CD4-positive, alpha-beta T cell treated with Interleukin-17A for 1 hour (primary cell): Measurements from ENCODE around the gene CYP11A1.

Experiments used
- DNase-seq: peaks from one replicate; pipeline ENCODE4 v3.0.0-alpha.2; 2020

Gene CYP11A1

GRCh38 chr15:74293021-74293810, 74.2 kb downstream of the CYP11A1 start:
- no peak for DNase-seq

DNA sequence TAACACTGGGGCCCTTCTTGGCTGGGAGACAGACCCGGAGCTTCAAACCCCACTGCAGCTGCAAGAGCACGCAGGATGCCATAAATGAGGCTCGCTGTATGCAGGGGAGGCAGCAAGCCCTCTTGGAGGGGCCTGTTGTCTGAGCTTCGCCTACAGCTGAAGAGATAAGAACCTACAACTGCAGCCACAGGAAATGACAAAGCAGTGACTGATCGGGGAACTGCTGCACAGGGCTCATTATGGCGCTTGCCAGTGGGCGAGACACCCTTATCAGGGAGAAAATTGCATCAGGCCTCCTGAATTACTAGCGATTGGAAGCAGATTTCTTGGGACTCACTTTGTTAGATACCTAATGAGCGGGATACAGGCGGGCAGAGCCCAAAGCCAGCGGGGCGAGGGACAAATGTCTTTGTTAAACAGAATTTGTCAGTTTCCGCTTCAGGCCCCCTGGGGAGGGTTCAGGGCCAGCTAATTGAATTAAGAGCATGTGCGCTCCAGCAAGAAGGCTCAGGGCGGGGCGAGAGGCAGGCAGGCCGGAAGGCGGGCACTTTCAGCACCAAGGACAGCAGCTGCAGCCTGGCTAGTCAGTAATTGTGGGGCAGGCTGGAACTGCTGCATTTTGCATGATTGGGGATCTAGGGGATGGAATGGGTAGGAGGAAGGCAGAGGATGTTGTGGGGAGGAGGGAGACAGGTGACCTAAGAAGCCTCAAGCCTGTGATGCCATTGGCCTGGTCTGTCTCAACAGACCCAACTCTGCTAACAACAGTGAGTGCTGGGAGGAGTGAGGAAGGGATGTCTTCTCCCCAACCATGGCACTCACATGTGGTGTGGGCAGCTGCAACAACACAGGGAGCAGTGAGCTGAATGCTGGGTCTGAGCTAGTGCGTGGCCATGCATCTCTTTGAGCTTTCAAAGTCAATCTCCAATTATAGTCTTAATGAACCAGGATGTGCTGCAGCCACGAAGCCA, 76.1 kb downstream of the CYP11A1 start:
- peak; percentile 49 for DNase-seq

DNA sequence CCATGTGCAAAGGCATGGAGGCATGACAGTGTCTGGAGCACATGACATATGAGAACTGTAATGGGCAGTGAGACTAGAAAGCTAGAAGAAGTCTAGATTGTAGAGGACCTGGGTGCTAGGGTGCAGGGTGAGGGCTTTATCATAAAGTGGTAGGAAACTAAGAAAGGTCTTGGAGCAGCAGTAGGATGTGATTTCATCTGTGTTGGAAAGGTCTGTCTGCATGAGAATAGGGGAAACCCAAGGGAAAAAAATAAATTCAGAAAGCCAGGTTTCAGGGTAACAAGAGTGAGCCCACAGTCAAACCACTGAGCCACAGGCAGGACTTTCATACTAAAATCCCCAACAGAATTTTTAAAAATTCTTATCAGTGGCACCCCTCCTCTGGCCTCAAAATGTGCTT, 76.8 kb downstream of the CYP11A1 start:
- DNase-seq: no peak

- DNase-seq: no peak
Observed at GRCh38 chr15:74289671-74290070, 77.8 kb downstream of the CYP11A1 start.
